Right kidney (tissue), 9 donors: Measurements from ENCODE around the gene TMEM38A.

Experiments used
- DNase-seq: peaks from one replicate; pipeline ENCODE4 v3.0.0-alpha.2; 2016
- long read RNA-seq, 8 donors: transcript quantifications; one replicate each; lab custom pipeline, GENCODE V29; 2026

The TMEM38A gene, protein sequence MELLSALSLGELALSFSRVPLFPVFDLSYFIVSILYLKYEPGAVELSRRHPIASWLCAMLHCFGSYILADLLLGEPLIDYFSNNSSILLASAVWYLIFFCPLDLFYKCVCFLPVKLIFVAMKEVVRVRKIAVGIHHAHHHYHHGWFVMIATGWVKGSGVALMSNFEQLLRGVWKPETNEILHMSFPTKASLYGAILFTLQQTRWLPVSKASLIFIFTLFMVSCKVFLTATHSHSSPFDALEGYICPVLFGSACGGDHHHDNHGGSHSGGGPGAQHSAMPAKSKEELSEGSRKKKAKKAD
- long read RNA-seq, donor 1, partial matches to known transcripts: 0 of 3 reads
- long read RNA-seq, donor 1, other reads (novel, unspliced or antisense): 0 of 3 reads
- long read RNA-seq, donor 2, partial matches to known transcripts: 0 of 1 reads
- long read RNA-seq, donor 2, other reads (novel, unspliced or antisense): 0 of 1 reads
- long read RNA-seq, donor 3, partial matches to known transcripts: 0 of 1 reads
- long read RNA-seq, donor 3, other reads (novel, unspliced or antisense): 0 of 1 reads
- long read RNA-seq, donor 4, partial matches to known transcripts: 0 of 2 reads
- long read RNA-seq, donor 4, other reads (novel, unspliced or antisense): 0 of 2 reads
- long read RNA-seq, donor 5, partial matches to known transcripts: 0 of 2 reads
- long read RNA-seq, donor 5, other reads (novel, unspliced or antisense): 0 of 2 reads
- long read RNA-seq, donor 6, partial matches to known transcripts: 6 of 8 reads
- long read RNA-seq, donor 6, other reads (novel, unspliced or antisense): 0 of 8 reads
- long read RNA-seq, donor 7: 0 reads
- long read RNA-seq, donor 8, partial matches to known transcripts: 0 of 1 reads
- long read RNA-seq, donor 8, other reads (novel, unspliced or antisense): 0 of 1 reads

DNA sequence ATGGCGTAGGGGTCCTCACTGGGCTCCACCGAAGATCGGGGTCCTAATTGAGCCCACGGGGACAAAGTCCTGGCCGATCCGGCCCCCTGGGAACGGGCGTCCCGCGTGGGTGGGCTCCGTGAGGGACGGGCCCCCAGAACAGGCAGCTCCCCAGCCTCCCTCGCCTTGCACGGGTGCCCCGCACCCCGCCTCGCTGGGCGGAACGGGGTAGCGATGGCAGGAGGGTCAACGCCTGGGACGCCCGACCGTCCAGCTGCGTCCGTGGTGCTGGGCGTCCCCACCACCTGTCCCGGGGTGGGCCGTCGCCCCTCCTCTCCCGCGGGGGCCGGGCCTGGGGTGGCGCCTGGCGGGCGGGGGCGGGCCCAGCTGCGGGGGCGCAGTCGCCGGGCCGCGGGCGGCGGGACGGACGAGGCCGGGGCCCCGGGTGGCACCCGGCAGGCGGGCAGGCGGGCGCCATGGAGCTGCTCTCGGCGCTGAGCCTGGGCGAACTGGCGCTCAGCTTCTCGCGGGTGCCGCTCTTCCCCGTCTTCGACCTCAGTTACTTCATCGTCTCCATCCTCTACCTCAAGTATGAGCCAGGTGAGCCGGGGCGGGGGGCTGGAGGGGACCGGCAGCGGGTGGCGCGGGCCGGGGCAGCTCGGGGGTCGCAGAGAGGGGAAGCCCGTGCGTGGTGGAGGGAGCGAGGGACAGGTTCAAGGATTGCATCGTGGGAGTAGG, at the start of gene TMEM38A:
Gene TMEM38A, plus strand, starts transcription at position 377 of the 717 bp plus-strand sequence. Its CDS starts 79 bp downstream, at position 456.
- no peak for DNase-seq

DNA sequence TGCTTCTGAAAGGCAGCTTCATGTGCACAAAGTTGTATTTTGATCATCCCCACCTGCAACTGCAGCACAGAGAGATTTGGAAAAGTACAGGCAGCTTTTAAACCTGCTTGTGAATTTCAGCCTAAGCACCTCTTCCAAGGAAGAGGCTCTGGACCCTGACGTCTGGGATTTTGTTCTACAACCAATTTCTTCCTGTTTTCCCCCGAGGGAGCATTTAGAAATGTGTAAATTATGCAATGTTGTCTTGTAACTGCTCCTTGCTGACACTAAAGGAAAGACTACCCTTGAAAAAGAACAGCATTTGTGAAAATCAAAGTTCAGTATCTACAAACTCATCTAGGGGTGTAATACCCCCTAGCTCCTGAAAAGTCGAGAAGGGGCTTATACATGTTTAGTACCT, 48.3 kb upstream of the TMEM38A start:
- DNase-seq: no peak

DNA sequence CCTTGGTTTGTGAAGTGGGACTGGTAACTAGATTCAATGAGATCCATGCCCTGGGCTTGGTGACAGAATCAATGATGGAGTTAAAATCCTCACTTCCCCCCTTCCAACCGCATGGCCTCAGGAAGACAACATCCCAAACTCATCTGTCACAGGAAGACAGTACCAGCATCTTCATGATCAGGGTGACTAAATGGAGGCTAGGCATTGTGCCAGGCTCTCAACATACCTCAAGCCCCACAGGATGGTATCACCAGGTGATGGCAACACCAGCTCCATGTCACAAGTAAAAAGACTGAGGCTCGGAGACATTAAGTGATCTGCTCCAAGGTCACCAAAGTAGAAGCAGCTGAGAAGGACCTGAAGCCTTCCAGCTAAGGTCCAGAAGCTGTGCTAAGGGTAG, 47.1 kb upstream of the TMEM38A start:
- DNase-seq: no peak

DNA sequence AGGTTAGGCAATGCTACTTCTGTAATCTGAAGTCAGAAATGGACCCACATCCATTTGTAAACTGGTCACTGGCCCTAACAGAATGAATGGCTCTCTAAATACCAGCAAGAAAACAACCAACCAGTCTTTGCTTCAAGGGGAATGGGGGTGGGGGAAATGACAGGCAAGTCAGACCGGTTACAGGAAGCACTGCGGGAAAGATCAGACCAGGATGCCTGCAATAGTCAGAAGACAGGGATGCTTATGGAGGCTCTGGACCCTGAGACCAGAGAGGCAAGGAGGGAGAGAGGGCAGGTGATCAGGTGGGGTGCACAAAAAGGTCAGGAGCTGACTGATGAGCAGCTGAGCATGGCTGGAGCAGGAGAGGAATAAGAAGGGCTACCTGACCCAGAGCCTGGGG, 46.0 kb upstream of the TMEM38A start:
- no peak for DNase-seq

DNA sequence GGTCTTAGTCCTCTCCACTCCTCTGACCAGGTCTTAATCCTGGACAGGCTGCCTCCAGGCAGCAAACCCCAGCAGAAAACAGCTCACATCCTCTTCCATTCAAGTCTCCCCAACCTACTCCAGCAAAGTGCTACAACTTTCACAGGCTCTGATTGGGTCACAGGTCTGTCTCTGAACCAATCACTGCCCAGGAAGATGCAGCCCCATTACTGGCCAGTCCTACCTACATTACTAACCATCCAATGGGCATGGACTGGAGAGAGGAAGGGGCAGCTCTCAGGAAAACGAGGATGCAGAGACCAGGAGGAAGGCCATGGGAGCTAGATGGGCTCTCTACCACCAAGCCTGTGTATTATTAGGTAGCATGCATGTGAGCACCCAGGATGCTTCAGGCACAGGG, 45.1 kb upstream of the TMEM38A start:
- no peak for DNase-seq

DNA sequence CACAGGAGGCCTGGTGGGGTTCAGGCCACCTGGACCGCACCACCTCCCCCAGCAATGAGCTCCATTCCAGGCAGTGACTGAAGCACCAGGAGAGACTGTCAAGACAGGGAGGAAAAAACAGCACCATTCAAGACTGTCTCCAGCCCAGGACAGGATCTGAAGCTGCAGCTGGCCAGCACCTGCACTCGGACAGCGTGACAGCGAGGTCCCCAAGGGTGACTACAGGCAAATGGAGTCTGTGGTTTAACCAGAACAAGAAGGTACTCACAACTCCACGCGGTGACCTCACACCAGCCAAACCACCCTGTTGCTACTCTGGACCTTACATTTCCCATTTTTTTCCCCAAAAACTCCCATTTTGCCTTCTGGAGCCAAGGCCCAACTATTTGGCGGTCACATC, 42.7 kb upstream of the TMEM38A start:
- no peak for DNase-seq

DNA sequence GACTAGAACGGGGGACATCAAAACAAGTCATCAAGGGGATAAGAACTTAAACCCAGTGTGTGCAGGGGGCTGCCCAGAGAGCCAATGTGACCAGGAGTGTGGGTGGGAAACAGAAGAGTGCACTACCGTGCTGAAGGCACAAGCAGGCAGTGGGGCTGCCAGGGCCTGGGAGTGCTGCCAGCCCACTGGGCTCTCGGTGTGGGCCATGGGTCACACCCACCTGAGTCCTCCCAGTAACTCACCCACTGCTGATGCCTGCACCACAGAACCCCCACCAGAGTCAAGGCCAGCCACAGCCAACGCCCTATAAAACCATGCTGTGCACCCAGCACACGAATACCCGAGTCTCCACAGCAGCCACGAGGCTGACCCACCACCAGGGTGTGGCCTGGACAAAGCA, 41.5 kb upstream of the TMEM38A start:
- DNase-seq: no peak

DNA sequence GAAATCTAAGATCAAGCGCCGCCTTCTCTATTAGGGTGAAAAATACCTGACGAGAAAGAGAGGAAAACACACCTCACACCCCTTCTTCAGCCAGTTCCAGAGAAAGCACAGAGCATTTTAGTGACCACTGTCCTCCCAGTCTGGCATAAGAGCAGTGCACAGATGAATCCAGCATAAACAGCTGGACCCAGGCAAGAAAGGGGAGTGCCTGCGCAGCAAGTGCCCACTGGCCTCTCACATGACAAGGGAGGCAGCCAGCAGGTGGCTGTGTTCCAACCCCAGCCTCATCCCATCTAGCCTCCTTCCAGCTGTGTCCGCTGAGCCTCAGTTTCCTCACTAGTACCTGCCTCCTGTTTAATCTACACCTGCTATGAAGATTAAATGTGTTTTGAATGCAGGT, 40.9 kb upstream of the TMEM38A start:
- no peak for DNase-seq

DNA sequence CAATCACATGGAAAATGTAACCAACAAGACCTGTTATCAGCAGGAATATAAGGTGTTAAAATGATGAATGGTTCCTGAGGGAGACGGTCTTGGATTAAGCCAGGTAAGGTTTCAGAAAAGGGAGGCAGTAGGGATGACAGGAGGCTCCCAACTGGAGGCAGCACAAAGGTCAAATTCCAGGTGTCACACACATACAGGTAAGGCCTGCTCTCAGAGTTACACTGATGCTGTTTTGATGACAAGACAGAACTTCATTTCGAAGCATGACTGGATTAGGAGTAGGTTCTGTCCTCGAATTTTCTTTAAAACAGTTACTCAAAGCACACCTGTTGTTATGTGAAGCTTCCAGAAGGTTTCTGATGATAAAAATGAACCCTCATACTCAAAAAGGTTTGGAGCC, 40.4 kb upstream of the TMEM38A start:
- no peak for DNase-seq

DNA sequence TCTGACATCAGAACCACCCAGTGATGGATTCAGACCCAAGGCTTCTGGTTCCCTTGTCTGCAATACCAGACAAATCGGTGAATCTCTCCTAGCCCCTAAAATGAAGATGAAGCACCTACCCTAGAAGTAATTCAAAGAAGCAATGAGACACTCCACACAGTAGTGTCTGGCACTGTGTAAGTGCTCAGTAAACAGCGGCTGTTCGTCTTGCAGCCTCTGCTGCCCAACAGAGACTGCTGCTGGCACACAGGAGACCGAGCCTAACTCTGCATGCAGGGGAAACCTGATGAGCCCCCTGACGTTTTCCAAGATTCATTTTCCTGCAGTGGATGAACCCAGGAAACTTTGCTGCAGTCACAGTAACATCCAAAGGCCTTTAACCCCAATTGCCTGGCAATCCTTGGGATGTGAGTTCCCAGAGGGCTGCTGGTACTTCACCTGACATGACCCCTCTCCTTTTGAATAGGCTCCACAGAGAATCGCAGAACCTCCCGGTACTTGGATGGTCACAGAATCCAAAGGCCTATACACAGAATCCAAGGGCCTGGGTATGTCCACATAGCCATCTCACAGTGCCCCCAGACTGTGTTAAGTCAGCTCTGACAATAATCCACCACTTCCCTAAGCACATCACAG, 39.7 kb upstream of the TMEM38A start:
- no peak for DNase-seq

DNA sequence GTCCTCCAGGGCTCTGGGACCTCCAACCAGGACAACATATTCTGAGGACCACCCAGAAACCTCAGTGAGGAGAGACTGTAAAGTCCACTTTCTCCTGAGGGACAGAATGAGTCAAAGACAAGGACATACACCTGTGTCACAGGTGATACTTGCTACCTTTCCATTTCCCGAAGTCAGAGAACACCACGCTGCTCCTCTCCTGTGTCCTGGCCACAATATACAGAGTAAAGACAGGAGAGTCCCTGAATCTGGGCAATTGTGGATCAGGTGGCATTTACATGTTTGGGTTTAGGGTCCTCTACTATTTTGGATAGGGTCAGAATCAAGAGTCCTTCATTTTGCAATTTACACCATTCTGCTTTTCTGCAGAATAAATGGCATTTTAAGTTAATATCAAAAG, 37.9 kb upstream of the TMEM38A start:
- DNase-seq: no peak

DNA sequence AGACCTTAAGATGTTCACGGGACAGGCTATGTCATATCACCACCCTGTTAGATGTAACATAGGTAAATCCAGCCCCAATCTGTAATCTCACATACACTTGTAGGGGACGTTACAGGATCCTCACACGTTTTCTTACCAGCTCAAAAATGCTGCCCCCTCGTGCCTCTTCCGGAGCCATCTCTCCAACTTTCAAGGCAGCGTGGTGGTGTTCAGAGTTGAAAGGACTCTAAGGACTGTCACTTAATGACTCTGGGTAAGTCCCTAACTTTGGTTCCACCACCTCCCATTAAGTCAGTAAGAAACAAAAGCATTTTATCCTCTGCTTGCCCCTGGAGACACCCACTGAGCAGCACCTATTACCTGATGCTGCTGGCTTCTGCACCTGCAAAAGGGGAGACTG, 37.4 kb upstream of the TMEM38A start:
- no peak for DNase-seq

DNA sequence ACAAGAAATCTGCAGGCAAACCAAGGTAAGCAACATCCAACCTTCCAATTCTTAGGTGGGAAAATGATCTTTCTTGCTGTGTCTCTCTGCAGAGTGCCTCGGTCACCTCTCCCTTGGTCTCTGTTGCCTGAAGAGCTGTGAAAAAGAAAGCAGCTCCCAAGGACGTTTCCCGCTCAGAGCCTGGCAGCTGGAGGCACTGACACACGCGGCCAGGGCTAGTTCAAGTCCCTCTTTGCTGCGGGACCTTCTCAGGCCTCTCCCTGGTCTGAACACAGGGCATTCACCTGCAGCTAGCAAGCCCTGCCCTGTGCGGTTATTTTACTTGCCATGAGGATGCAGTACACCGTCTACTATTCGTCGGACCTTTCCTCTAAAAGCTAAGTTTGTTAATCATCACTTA, 36.7 kb upstream of the TMEM38A start:
- no peak for DNase-seq

DNA sequence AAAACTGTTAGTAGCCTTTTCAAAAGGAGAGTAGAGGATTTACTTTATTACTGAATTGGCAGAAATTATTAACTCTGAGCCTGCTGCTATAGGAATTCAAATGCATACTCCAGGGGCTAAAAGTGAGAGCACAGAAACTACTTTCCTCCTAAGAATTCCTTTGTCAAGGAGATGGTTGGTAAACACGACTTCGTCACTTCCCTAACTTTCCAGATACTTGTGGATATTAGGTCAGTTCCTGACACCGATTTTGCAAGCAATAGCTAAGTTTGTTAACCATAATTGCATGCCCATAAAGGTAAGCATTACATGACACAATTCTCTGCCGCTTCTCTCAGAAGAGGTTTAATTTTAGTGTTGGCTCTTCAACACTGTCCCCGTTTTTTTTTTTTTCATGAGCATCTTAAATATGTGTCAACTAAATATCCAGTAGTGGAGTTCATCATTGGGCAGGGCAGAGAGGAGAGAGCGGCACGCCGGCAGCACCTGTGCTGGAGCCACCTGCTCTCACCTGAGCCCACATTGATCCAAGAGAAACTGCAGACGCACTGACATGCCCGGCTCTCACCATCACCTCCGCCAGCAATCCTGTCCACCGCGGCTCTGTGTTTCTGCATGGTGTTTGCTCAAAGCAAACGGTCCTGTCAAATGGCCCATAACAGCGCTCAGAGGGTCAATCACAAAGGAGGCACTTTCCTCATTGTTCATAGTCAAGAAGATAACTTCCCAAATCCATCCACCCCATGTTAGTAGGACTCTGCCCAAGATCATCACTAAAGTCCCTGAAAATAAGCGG, 35.6 kb upstream of the TMEM38A start:
- no peak for DNase-seq

DNA sequence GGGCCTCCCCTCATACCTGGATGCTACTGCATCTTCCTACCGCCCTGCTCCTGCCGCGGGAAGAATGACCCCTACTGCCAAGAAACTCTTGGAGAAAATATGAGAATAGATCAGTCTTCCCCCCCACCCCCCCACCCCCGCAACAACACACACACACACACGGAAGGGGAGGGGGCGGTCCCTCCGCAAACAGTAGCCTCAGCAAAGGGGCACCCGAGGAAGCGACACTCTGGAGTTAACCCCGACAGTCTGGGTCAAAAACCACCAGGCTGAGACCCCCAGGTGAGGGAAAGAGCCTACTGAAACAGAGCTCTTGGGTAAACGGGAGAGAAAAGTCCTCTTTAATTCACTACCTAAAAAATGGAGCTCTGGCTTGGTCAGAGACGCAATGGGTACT, 34.1 kb upstream of the TMEM38A start:
- DNase-seq: no peak

DNA sequence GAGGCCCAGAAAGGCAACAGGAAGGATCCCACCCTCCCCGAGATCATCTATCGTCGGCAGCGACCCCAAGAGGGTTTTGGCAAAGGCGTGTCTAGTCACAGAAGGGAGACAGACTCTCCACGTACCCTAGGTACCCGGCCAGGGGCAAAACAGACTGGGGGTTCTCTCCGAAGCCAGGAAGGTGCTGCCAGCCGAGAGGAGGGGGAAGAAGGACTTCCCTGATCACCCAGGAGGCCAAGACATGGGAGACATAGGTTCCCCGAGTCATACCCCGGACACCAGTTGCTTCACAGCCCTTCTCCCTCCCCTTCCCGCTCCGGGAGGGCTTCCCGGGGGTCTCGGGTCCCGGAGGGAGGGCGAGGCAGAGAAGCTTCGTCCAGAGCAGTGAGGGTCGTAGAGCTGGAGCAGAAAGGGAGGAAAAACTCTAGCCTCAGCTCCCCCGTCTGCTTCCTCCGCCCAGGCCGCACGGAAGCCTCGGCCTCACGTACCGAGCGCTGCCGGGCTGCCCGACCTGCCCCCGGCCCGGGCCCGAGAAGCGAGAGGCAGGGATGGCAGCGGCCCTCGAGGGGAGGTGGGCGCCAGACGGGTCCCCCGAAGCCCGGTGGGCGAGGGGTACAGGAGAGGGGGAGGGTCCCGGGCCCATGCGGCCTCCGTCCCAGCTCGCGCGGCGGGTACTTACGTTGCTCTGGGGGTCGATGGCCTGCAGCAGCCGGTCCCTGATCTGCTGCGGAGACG, 33.6 kb upstream of the TMEM38A start:
- DNase-seq: peak; percentile 31

DNA sequence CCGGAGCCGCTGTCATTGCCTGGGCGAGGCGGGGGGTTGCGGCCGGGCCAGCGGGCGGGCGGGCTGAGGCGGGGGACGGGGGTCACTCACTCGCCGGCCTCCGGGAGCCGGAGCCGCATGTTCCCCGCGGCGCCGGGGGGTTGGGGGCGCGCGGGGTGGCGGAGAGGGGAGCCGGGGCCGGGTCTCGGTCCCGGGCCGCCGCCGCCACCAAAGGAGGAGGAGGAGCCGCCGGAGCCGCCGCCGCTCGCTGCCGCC, 33.1 kb upstream of the TMEM38A start:
- no peak for DNase-seq

DNA sequence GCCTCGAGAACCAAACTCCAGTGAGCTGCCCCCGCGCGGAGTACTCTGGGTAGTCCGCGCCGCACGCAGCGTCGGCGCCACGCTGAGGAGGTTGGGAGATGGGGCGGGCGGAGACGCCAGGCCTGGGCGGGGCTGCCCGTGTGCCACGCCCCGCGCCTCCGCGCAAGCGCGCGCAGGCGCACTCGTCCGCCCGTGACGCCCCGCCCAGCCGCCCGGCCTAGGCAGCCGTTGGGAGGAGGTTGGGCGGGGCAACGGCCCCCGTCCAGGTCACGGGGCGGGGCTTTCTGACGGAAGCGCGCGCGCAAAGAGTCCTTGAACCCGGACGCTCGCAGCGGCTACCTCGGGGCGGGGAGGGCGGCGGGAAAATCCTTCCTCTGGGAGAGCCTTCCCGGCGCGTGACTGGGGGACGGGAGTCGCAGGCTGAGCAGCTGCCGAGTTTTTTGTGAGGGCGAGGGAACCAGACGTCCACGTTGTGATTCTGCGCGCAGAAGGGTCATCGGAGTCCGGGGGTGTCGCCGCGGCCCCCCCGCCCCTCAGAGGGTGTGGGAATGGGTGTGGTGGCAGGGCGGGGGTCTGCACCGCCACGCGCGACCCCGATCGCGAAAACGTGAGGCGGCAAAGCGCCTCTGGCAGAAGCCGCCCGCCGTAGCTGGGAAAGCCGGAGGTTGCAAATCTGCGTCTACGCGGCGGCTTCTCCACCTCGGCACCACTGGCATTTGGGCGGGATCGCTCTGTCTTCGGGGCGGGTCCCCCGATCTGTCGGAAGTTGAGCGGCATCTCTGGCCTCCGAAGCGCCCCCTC, 32.6 kb upstream of the TMEM38A start, which contains the start of gene MED26:
Gene MED26, minus strand, starts transcription at position 22 of the 801 bp plus-strand sequence. CDS start 261 bp downstream, outside the sequence.
- DNase-seq: peak; percentile 94

DNA sequence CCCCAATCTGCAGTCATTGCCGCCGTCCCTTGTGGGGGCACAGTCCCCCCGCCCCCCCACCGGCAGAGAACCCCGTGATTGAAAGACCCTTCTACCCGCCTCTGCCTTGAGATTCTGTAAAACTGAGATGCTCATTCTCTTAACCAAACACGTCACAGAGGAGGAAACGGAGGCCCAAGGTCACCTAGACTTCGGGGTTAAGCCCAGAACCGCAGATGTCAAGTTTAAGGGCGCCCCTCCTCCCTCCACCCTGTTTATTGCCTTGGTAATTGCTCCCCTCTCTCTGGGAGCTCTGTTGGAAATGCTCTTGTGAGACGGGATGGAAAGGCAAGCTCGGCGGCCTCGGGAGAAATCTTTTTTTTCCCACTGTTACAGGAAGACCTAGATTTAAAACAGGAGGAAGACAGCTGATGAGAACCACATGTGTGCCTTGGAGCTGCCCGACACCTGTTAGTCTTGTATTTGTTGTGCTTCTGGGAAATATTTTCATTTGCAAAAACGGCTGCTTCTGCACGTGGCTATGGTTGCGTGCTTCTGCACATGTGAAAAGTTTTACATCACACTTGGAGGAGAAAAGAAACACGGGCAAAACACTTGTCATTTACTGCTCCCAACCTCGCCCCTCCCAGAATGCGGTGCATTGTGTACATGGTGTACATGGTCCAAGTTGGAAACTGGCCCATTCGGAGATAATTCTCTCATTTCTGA, 31.8 kb upstream of the TMEM38A start:
- DNase-seq: peak; percentile 43
